K562 treated with DMSO at 1 percent for 48 hours (cell line): ENCODE results near the gene RAD21L1. TPM values are rescaled to one million over a fixed set of nuclear protein-coding genes. Genes with fewer than 3 reads are reported as not detected.

Experiments used
- total RNA-seq: library from RNA; unstranded; fragments of 300-600 nt; gene quantifications from 2 replicates; pipeline ENCODE4 v1.2.3, GENCODE V29; 2022; ENCODE audit warnings: low replicate concordance; ENCODE audit errors: extremely low read depth

RAD21L1 gene
- not detected in 2 replicates for total RNA-seq

DNA sequence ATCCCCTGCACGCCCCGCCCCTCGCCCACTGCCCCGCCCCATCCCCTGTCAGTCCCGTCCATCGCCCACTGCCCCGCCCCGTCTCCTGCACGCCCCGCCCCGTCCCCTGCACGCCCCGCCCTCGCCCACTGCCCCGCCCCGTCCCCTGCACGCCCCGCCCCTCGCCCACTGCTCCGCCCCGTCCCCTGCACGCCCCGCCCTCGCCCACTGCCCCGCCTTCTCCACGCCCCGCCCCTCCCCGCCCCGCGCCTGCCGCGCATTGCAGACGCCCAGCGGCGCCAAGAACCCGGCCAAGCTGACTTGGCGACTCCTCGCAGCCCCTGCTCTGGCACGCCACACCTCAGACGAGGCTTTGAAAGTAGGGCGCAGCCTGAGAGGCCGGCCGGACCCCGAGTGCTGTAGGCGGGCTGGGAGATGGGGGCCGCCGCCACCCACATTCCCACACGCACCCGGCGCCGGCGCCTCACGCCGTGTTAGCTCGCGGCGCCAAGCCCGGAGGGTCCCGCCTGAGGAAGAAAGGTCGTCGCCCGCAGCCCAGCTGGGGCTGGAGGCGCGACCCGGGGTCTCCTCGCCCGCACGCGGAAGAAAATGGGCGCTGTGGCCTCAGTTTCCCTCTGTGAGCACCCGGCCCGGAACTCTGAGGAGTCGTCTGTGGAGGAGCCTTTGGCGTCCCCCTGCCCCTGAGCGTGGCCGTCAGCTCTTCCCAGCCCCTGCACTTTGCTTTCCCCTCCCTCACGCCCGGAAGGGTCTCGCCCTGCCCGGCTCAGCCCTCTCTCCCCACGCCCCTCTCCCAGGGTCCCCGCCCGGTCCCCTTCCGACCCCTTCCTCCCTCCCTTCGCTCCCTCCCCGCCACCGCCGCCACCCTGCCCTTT, at the start of gene RAD21L1:
TSS of gene RAD21L1 (plus strand) at position 262 of the 872 bp plus-strand sequence. CDS start 2,410 bp downstream, outside the sequence.

DNA sequence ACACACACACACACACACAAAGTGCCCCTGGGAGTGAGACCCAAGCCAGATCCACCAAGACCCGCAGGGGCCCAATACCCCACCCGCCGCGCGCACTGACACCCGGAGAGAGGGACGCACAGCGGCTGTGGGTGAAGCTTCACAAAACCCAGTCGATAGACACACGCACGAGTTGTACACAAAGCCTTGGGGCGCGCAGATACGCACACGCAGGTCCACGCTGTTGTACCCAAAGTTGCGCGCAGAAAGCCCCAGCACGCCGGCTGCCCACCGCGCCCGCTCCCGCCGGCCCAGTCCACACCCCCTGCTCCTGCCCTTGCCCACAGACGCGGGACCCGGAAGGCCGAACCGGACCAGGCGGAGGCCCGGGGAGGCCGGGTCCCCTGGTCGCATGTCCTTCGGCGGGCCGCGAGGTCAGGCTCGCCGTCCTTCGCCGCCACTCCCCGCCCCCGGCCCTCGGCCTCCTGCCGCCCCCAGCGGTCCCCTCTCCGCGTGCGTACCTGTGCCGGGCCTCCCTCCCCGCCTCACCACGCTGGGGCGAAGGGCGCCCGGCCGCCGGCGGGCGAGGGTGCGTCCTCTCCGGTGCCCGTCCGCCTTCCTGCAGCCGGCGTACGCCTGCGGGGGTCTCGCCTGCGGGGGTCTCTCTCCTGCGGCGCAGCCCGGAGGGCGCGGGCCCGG, 41.1 kb upstream of the RAD21L1 start, which contains the start of gene TMEM74B:
TSS of gene TMEM74B (minus strand) at position 344 of the 678 bp plus-strand sequence. CDS start 1,180 bp downstream, outside the sequence.

GRCh38 chr20:1202762-1203504, 22.9 kb upstream of the RAD21L1 start, which contains the start of gene C20orf202:
C20orf202 (plus strand) TSS chr20:1203454; CDS start chr20:1203586, 132 bp downstream.

DNA sequence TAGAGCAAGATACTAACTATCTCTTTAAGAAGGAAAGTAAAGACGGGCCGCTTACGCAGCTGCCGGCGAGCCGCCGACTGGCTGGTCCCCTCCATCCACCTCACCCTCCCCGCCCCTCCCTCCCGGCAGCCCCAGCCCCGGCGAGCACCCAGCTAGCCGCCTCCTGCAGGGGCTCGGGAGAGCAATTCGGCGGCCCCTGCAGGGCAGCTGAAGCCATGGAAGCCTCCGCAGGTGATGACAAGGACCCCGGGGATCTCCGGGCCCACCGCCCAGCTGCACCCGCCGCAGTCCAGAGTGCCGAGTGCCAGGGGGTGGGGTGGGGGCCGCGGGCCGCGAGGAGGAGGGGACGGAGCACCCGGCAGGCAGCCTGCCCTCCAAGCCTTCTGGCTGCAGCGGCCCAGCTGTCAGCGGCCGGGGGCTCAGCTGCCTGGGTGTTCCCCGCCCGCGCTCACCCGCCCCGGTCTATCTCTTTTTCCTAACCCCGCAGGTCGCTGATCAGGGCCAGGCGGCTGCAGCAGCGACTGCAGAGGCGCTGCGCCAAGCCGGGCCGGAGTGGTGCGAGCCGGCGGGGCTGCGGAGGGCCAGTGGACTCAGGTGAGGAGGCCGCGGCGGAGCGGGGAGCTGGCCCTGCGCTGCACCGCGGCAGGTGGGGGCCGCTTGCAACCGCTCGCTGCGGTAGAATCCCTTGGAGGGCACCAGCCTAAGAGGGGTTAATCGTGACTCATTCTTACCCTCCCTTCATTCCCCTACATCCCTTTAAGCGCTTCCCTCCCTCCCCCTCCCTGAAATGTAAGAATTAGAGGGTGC, 40.5 kb downstream of the RAD21L1 start, which contains the start of gene SNPH:
TSS of gene SNPH (plus strand) at position 128 of the 807 bp plus-strand sequence. CDS start 29,946 bp downstream, outside the sequence.

Other genes starting within 250 kb of the RAD21L1 start
- not detected in 2 replicates for gene RSPO4, start 223.7 kb upstream of the RAD21L1 start, total RNA-seq
- not detected in 2 replicates for gene PSMF1, start 107.4 kb upstream of the RAD21L1 start, total RNA-seq
- not detected in 2 replicates for gene TMEM74B, start 41.1 kb upstream of the RAD21L1 start, total RNA-seq
- gene C20orf202, start 22.6 kb upstream of the RAD21L1 start, total RNA-seq, result not detected in 2 replicates
- not detected in 2 replicates for gene SNPH, start 40.2 kb downstream of the RAD21L1 start, total RNA-seq
- not detected in 2 replicates for gene SDCBP2, start 103.1 kb downstream of the RAD21L1 start, total RNA-seq
- not detected in 2 replicates for gene FKBP1A, start 167.0 kb downstream of the RAD21L1 start, total RNA-seq
- gene NSFL1C, start 240.8 kb downstream of the RAD21L1 start, total RNA-seq, result not detected in 2 replicates